PFSK-1 (cell line): Measurements from ENCODE around the gene TLX2.

Experiments used
- FOXP2 ChIP-seq: optimal IDR thresholded peaks from 2 replicates; pipeline ENCODE3; 2011; ENCODE audit warnings: borderline replicate concordance, control low read depth, inconsistent platforms; ENCODE audit not compliant: insufficient read depth; ENCODE audit errors: extremely low read length, extremely low read depth
- POLR2AphosphoS5 ChIP-seq: IDR thresholded peaks from 2 replicates; pipeline ENCODE4 v1.6.1; 2012; ENCODE audit warnings: low read depth, mild to moderate bottlenecking, control low read depth, low read length, moderate library complexity
- REST ChIP-seq, 2 experiments: IDR thresholded peaks; 2 replicates each; pipeline versions ENCODE4 v1.6.1 to v1.8.0; 2011 to 2012; ENCODE audit warnings: low read depth in 2 of 2, low read length in 2 of 2, control low read depth in 1 of 2, inconsistent platforms in 1 of 2, mild to moderate bottlenecking in 1 of 2, moderate library complexity in 1 of 2; ENCODE audit not compliant: insufficient read depth in 1 of 2
- SIN3A ChIP-seq: IDR thresholded peaks from 2 replicates; pipeline ENCODE4 v1.6.1; 2012; ENCODE audit warnings: mild to moderate bottlenecking, low read length, moderate library complexity, borderline replicate concordance; ENCODE audit not compliant: insufficient read depth
- TAF1 ChIP-seq: IDR thresholded peaks from 2 replicates; pipeline ENCODE4 v1.6.1; 2012; ENCODE audit warnings: low read length, control low read depth, borderline replicate concordance; ENCODE audit not compliant: insufficient read depth

Gene TLX2

GRCh38 chr2:74501335-74502071 is 12.7 kb upstream of the TLX2 start:
- TF ChIP-seq REST (IDR thresholded peaks at IDR 0.05; ENCODE audit: insufficient read depth in 1 of 2, low read depth in 2 of 2, low read length in 2 of 2) (peak; percentile 18 to 75; a peak in 2 of 4 replicates), POLR2AphosphoS5 (no peak), TAF1 (no peak), FOXP2 (no peak)

GRCh38 chr2:74502147-74502719 is 12.0 kb upstream of the TLX2 start:
- no peak for TF ChIP-seq POLR2AphosphoS5
- no peak for TF ChIP-seq REST (IDR thresholded peaks at IDR 0.05; ENCODE audit: insufficient read depth in 1 of 2, low read depth in 2 of 2, low read length in 2 of 2)
- no peak for TF ChIP-seq SIN3A
- TF ChIP-seq FOXP2 = no peak
- TF ChIP-seq TAF1 = no peak

- no peak for TF ChIP-seq SIN3A
- no peak for TF ChIP-seq FOXP2
- no peak for TF ChIP-seq REST (IDR thresholded peaks at IDR 0.05; ENCODE audit: insufficient read depth in 1 of 2, low read depth in 2 of 2, low read length in 2 of 2)
- no peak for TF ChIP-seq TAF1
- no peak for TF ChIP-seq POLR2AphosphoS5
These were observed 11.3 kb upstream of the TLX2 start for GRCh38 chr2:74502720-74503505.

- TF ChIP-seq TAF1 (no peak), REST (IDR thresholded peaks at IDR 0.05; ENCODE audit: insufficient read depth in 1 of 2, low read depth in 2 of 2, low read length in 2 of 2) (no peak), POLR2AphosphoS5 (no peak), SIN3A (no peak), FOXP2 (no peak)
These were observed 10.5 kb upstream of the TLX2 start for GRCh38 chr2:74503506-74504475.
